Caco-2 (cell line): ENCODE data around the gene ACSS1. TPM values are rescaled to one million over a fixed set of nuclear protein-coding genes. Genes with fewer than 3 reads are reported as not detected.

ENCODE experiments used
- BruUV-seq: library from RNA; stranded (reverse); fragments of 400-500 nt; replicated peaks from 2 replicates; lab custom pipeline; 2021; lab: Mats Ljungman, UMichigan
- CTCF ChIA-PET: fragments of 300-600 bp; sonication (Branson Sonifier 250); formaldehyde crosslinking; loops from one replicate; lab custom pipeline; 2022; ENCODE audit warnings: antibody characterized with exemption; lab: Charles Lee
- POLR2A ChIA-PET: fragments of 300-600 bp; sonication (Branson Sonifier 250); formaldehyde crosslinking; loops from one replicate; lab custom pipeline; 2022; ENCODE audit warnings: antibody characterized with exemption; lab: Charles Lee
- DNase-seq, 2 experiments: peaks; one replicate each; pipeline versions ENCODE4 v3.0.0 to v3.0.0-alpha.2; 2020 to 2022
- H3K27me3 ChIP-seq: replicated peaks from 2 replicates; pipeline ENCODE4 v1.6.0; 2011; ENCODE audit warnings: low read length; ENCODE audit not compliant: control insufficient read depth, insufficient read depth
- H3K36me3 ChIP-seq: 2 replicates; pipeline ENCODE4 v1.5.1; 2011; ENCODE audit warnings: low read length; ENCODE audit not compliant: control insufficient read depth, insufficient read depth
- H3K4me1 ChIP-seq: fragments of 250-450 bp; sonication (Bioruptor Pico); 2 replicates; pipeline ENCODE4 v1.5.1; 2020; ENCODE audit warnings: mild to moderate bottlenecking
- H3K4me3 ChIP-seq: 2 replicates; pipeline ENCODE4 v1.5.1; 2011; ENCODE audit warnings: low read depth, mild to moderate bottlenecking, control low read depth, low read length
- H3K9me3 ChIP-seq: fragments of 250-450 bp; sonication (Bioruptor Pico); 2 replicates; pipeline ENCODE4 v1.5.1; 2020; ENCODE audit warnings: mild to moderate bottlenecking, moderate library complexity
- H3K27ac Mint-ChIP-seq: one replicate; pipeline ENCODE4 v1.8.0; 2022; ENCODE audit warnings: mixed read lengths; ENCODE audit not compliant: unreplicated experiment
- H3K27me3 Mint-ChIP-seq: one replicate; pipeline ENCODE4 v1.8.0; 2022; ENCODE audit warnings: mixed read lengths; ENCODE audit not compliant: insufficient read depth, unreplicated experiment
- H3K36me3 Mint-ChIP-seq: one replicate; pipeline ENCODE4 v1.8.0; 2022; ENCODE audit warnings: mild to moderate bottlenecking, mixed read lengths; ENCODE audit not compliant: insufficient read depth, unreplicated experiment
- H3K4me1 Mint-ChIP-seq: one replicate; pipeline ENCODE4 v1.8.0; 2022; ENCODE audit warnings: low read depth, mixed read lengths; ENCODE audit not compliant: unreplicated experiment
- H3K4me3 Mint-ChIP-seq: one replicate; pipeline ENCODE4 v1.8.0; 2022; ENCODE audit warnings: mild to moderate bottlenecking, moderate library complexity, mixed read lengths; ENCODE audit not compliant: unreplicated experiment
- H3K9me3 Mint-ChIP-seq: one replicate; pipeline ENCODE4 v1.8.0; 2022; ENCODE audit warnings: mixed read lengths; ENCODE audit not compliant: unreplicated experiment
- CTCF ChIP-seq, 2 experiments: fragments of 200-600 bp in 1 of 2; IDR thresholded peaks; 1 replicate in 1 of 2; 2 replicates in 1 of 2; pipeline versions ENCODE4 v1.5.1 to v1.8.0; 2011 to 2022; ENCODE audit warnings: antibody characterized with exemption in 1 of 2, control low read depth in 1 of 2, inconsistent platforms in 1 of 2, low read depth in 1 of 2, low read length in 1 of 2, mild to moderate bottlenecking in 1 of 2, moderate library complexity in 1 of 2; ENCODE audit not compliant: insufficient read depth in 1 of 2, severe bottlenecking in 1 of 2, unreplicated experiment in 1 of 2
- intact Hi-C: fragments of 100-400 bp; cut with micrococcal nuclease; formaldehyde crosslinking; loops from one replicate; pipeline ENCODE4 v1.10.0; 2022; ENCODE audit not compliant: unreplicated experiment
- total RNA-seq: library from RNA; stranded (reverse); gene quantifications from 2 replicates; pipeline ENCODE4 v1.2.3, GENCODE V29; 2022

Gene ACSS1
- total RNA-seq, 1 experiment from 2014 or later, result 113 TPM

GRCh38 chr20:24991897-24992486, 65.9 kb downstream of the ACSS1 start:
- H3K36me3 Mint-ChIP-seq, result peaks cover 24% of the 10 kb centered on the region
- peaks cover 35% of the 10 kb centered on the region for H3K4me1 Mint-ChIP-seq
- Histone ChIP-seq H3K4me3 (peak overlapping the region; percentile 78), H3K4me1 (peaks cover 34% of the 10 kb centered on the region), H3K9me3 (no peaks in the 10 kb centered on the region), H3K36me3 (no peaks in the 10 kb centered on the region), H3K27me3 (no peaks in the 10 kb centered on the region)
- ChIA-PET CTCF (no interaction called here), POLR2A (no interaction called here)
- peak overlapping the region; percentile 93 for H3K4me3 Mint-ChIP-seq
- no peaks in the 10 kb centered on the region for H3K9me3 Mint-ChIP-seq
- H3K27ac Mint-ChIP-seq, result peak overlapping the region; percentile 95
- no TSS peak for BruUV-seq
- intact Hi-C loops, result loop anchor here (1.0 to 10.0 kb wide), 3 partner anchors 62 to 413 kb away; partner anchors contain the start of genes GINS1 and PYGB
- no peaks in the 10 kb centered on the region for H3K27me3 Mint-ChIP-seq
- TF ChIP-seq CTCF (IDR thresholded peaks at IDR 0.05; ENCODE audit: insufficient read depth in 1 of 2, low read depth in 1 of 2, low read length in 1 of 2, severe bottlenecking in 1 of 2, unreplicated experiment in 1 of 2), result no peak
- DNase-seq, result peak; percentile 38 to 39

GRCh38 chr20:24990810-24991252, 67.1 kb downstream of the ACSS1 start:
- POLR2A ChIA-PET, result no interaction called here
- no peak overlapping the region for H3K4me3 ChIP-seq
- peaks cover 34% of the 10 kb centered on the region for H3K4me1 ChIP-seq
- Mint-ChIP-seq H3K27me3 (no peaks in the 10 kb centered on the region), H3K4me3 (peak overlapping the region; percentile 93), H3K4me1 (peaks cover 35% of the 10 kb centered on the region), H3K36me3 (peaks cover 24% of the 10 kb centered on the region), H3K27ac (peak overlapping the region; percentile 19), H3K9me3 (no peaks in the 10 kb centered on the region)
- no TSS peak for BruUV-seq
- no peak for TF ChIP-seq CTCF (IDR thresholded peaks at IDR 0.05; ENCODE audit: insufficient read depth in 1 of 2, low read depth in 1 of 2, low read length in 1 of 2, severe bottlenecking in 1 of 2, unreplicated experiment in 1 of 2)
- H3K27me3 ChIP-seq, result no peaks in the 10 kb centered on the region
- H3K9me3 ChIP-seq, result no peaks in the 10 kb centered on the region
- CTCF ChIA-PET, result no interaction called here
- no peaks in the 10 kb centered on the region for H3K36me3 ChIP-seq
- intact Hi-C loops, result loop anchor here (5.0 to 10.0 kb wide), 2 partner anchors 256 to 414 kb away; partner anchors contain the start of genes GINS1 and PYGB
- peak in 1 of 2 experiments; percentile 37 for DNase-seq

GRCh38 chr20:24989162-24989561, 68.8 kb downstream of the ACSS1 start:
- H3K36me3 Mint-ChIP-seq, result peaks cover 24% of the 10 kb centered on the region
- TF ChIP-seq CTCF (IDR thresholded peaks at IDR 0.05; ENCODE audit: insufficient read depth in 1 of 2, low read depth in 1 of 2, low read length in 1 of 2, severe bottlenecking in 1 of 2, unreplicated experiment in 1 of 2), result no peak
- H3K27me3 ChIP-seq, result no peaks in the 10 kb centered on the region
- no peak for DNase-seq
- no TSS peak for BruUV-seq
- no peak overlapping the region for H3K4me3 ChIP-seq
- intact Hi-C loops, result no loop called here
- H3K27me3 Mint-ChIP-seq, result no peaks in the 10 kb centered on the region
- POLR2A ChIA-PET, result no interaction called here
- H3K9me3 Mint-ChIP-seq, result no peaks in the 10 kb centered on the region
- peaks cover 22% of the 10 kb centered on the region for H3K4me1 ChIP-seq
- H3K4me3 Mint-ChIP-seq, result no peak overlapping the region
- H3K27ac Mint-ChIP-seq, result peak overlapping the region; percentile 46
- H3K4me1 Mint-ChIP-seq, result peaks cover 27% of the 10 kb centered on the region
- H3K9me3 ChIP-seq, result no peaks in the 10 kb centered on the region
- CTCF ChIA-PET, result no interaction called here
- no peaks in the 10 kb centered on the region for H3K36me3 ChIP-seq
